ENCODE data around the gene YIPF7.

The YIPF7 gene

GRCh38 chr4:44651425-44651824 lies at the start of gene YIPF7:
TSS of gene YIPF7 (minus strand) at chr4:44651625. CDS start at chr4:44650100, 1,525 bp downstream.
- no peak for DNase-seq

GRCh38 chr4:44701037-44701436 lies 49.6 kb upstream of the YIPF7 start:
- no peak for DNase-seq

- no peak for DNase-seq
Measured at GRCh38 chr4:44700427-44700826, 49.0 kb upstream of the YIPF7 start.

- no peak for DNase-seq
Measured at GRCh38 chr4:44684648-44685047, 33.2 kb upstream of the YIPF7 start.

- DNase-seq, result no peak
Measured at GRCh38 chr4:44679060-44679459, 27.6 kb upstream of the YIPF7 start.

GRCh38 chr4:44678094-44679041 lies 26.9 kb upstream of the YIPF7 start, which contains the start of gene GUF1:
TSS of gene GUF1 (plus strand) at chr4:44678420. CDS start at chr4:44678623, 203 bp downstream.
- peak; percentile 47 to 53 for DNase-seq

GRCh38 chr4:44675366-44675765 lies 23.9 kb upstream of the YIPF7 start:
- DNase-seq, result no peak

GRCh38 chr4:44674471-44674870 lies 23.0 kb upstream of the YIPF7 start:
- no peak for DNase-seq

- DNase-seq, result no peak
Measured at GRCh38 chr4:44671636-44672035, 20.2 kb upstream of the YIPF7 start.

GRCh38 chr4:44670506-44671199 lies 19.2 kb upstream of the YIPF7 start:
- DNase-seq, result no peak

GRCh38 chr4:44668526-44668925 lies 17.1 kb upstream of the YIPF7 start:
- no peak for DNase-seq

GRCh38 chr4:44663539-44664263 lies 12.3 kb upstream of the YIPF7 start:
- DNase-seq, result no peak

- no peak for DNase-seq
Measured at GRCh38 chr4:44662623-44663005, 11.2 kb upstream of the YIPF7 start.

- DNase-seq, result no peak
Measured at GRCh38 chr4:44661940-44662622, 10.7 kb upstream of the YIPF7 start.

- DNase-seq, result no peak
Measured at GRCh38 chr4:44660396-44660795, 9.0 kb upstream of the YIPF7 start.

GRCh38 chr4:44652002-44652401 lies 577 bp upstream of the YIPF7 start:
- no peak for DNase-seq

GRCh38 chr4:44646151-44646550 lies 5.3 kb downstream of the YIPF7 start:
- no peak for DNase-seq

GRCh38 chr4:44638091-44638490 lies 13.3 kb downstream of the YIPF7 start:
- no peak for DNase-seq

- DNase-seq, result no peak
Measured at GRCh38 chr4:44632733-44633132, 18.7 kb downstream of the YIPF7 start.

- DNase-seq, result no peak
Measured at GRCh38 chr4:44632089-44632488, 19.3 kb downstream of the YIPF7 start.

GRCh38 chr4:44629280-44629866 lies 22.1 kb downstream of the YIPF7 start:
- DNase-seq, result no peak

- DNase-seq, result no peak
Measured at GRCh38 chr4:44623676-44624075, 27.7 kb downstream of the YIPF7 start.
